Loucy (cell line): Measurements from ENCODE around the gene NEUROD2.

ENCODE experiments used
- H2AFZ ChIP-seq: fragments of 200-600 bp; sonication (generic); 2 replicates; pipeline ENCODE4 v1.6.0; 2016; ENCODE audit warnings: antibody characterized with exemption, mild to moderate bottlenecking, low read length, moderate library complexity
- H3F3A ChIP-seq: fragments of 200-600 bp; 2 replicates; pipeline ENCODE4 v1.6.0; 2016; ENCODE audit warnings: antibody characterized with exemption, low read depth, mild to moderate bottlenecking
- H3K27me3 ChIP-seq: fragments of 200-600 bp; sonication (generic); 2 replicates; pipeline ENCODE4 v1.6.1; 2014; ENCODE audit warnings: low read length, mild to moderate bottlenecking; ENCODE audit not compliant: insufficient read depth, poor library complexity, severe bottlenecking
- H3K36me3 ChIP-seq: fragments of 200-600 bp; sonication (generic); 2 replicates; pipeline ENCODE4 v1.6.1; 2016; ENCODE audit warnings: low read length; ENCODE audit not compliant: insufficient read depth
- H3K4me1 ChIP-seq: fragments of 200-600 bp; sonication (generic); 2 replicates; pipeline ENCODE4 v1.5.1; 2014; ENCODE audit warnings: low read length, mild to moderate bottlenecking; ENCODE audit not compliant: insufficient read depth, poor library complexity, severe bottlenecking
- H3K4me2 ChIP-seq: fragments of 200-600 bp; sonication (generic); 2 replicates; pipeline ENCODE4 v1.6.0; 2014; ENCODE audit warnings: antibody characterized with exemption, low read length, low read depth, mild to moderate bottlenecking; ENCODE audit not compliant: poor library complexity, severe bottlenecking
- H3K4me3 ChIP-seq: fragments of 200-600 bp; sonication (generic); 2 replicates; pipeline ENCODE4 v1.5.1; 2014; ENCODE audit warnings: low read length, mild to moderate bottlenecking, mixed read lengths; ENCODE audit not compliant: poor library complexity, severe bottlenecking
- H3K79me2 ChIP-seq: fragments of 200-600 bp; sonication (generic); 2 replicates; pipeline ENCODE4 v1.6.1; 2014; ENCODE audit warnings: low read length; ENCODE audit not compliant: insufficient read depth
- H3K9ac ChIP-seq: fragments of 200-600 bp; sonication (generic); 2 replicates; pipeline ENCODE4 v1.6.0; 2014; ENCODE audit warnings: mild to moderate bottlenecking, low read depth, low read length, moderate library complexity; ENCODE audit not compliant: poor library complexity, severe bottlenecking
- H3K9me2 ChIP-seq: fragments of 200-600 bp; sonication (generic); replicated peaks from 2 replicates; pipeline ENCODE4 v1.6.1; 2016; ENCODE audit warnings: low read depth, low read length, mixed read lengths
- H3K9me3 ChIP-seq: fragments of 200-600 bp; sonication (generic); 2 replicates; pipeline ENCODE4 v1.6.1; 2014; ENCODE audit warnings: mild to moderate bottlenecking, antibody characterized with exemption, low read length, low read depth; ENCODE audit not compliant: insufficient read depth
- H4K20me1 ChIP-seq: fragments of 200-600 bp; sonication (generic); 2 replicates; pipeline ENCODE4 v1.6.0; 2014; ENCODE audit warnings: antibody characterized with exemption, low read length, mild to moderate bottlenecking; ENCODE audit not compliant: insufficient read depth, poor library complexity, severe bottlenecking
- EZH2phosphoT487 ChIP-seq: fragments of 200-600 bp; IDR thresholded peaks from 2 replicates; pipeline ENCODE4 v1.6.1; 2018; ENCODE audit warnings: antibody characterized with exemption, mild to moderate bottlenecking, moderate library complexity, borderline replicate concordance
- TF ChIP-seq, protein P1 (sequence below): fragments of 200-600 bp; sonication (generic); conservative IDR thresholded peaks from 2 replicates; pipeline ENCODE4 v1.5.1; 2014; ENCODE audit warnings: mild to moderate bottlenecking, antibody characterized with exemption, low read length

The NEUROD2 gene

DNA sequence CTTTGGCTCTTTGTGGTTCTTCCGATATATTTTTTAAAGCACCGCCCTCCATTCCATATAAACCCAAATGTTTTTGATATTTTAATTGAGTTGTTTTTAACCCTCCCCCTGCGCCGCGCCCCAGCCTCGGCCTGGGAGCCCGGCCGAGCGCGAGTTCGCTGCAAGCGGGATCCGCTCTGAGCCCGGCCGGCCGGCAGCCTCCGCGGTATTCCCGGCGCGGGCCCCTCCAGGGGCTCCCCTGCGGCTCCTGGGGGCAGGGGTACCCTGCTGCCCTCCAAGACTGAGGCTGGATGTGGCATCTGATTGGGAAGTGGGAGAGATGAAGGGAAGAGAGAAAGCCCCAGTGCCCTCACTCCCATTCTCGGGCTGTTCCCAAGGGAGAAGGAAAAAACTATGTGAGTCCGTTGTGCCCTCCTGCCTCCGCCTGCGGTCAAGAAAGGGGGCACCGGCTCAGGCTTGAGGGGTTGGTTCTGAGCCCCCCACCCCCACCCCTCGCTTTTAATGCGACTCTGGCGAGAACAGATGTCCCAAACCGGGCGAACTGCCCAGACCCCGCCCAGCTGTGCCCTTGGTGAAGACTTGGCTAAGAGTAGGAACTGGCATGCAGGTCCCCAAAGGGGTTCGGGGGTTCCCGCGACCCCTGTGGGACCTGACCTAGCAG lies 8.6 kb downstream of the NEUROD2 start:
- no peak overlapping the region for H3K9ac ChIP-seq
- TF ChIP-seq, protein P1, sequence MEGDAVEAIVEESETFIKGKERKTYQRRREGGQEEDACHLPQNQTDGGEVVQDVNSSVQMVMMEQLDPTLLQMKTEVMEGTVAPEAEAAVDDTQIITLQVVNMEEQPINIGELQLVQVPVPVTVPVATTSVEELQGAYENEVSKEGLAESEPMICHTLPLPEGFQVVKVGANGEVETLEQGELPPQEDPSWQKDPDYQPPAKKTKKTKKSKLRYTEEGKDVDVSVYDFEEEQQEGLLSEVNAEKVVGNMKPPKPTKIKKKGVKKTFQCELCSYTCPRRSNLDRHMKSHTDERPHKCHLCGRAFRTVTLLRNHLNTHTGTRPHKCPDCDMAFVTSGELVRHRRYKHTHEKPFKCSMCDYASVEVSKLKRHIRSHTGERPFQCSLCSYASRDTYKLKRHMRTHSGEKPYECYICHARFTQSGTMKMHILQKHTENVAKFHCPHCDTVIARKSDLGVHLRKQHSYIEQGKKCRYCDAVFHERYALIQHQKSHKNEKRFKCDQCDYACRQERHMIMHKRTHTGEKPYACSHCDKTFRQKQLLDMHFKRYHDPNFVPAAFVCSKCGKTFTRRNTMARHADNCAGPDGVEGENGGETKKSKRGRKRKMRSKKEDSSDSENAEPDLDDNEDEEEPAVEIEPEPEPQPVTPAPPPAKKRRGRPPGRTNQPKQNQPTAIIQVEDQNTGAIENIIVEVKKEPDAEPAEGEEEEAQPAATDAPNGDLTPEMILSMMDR = no peak
- TF ChIP-seq EZH2phosphoT487 = no peak
- H4K20me1 ChIP-seq = no peaks in the 10 kb centered on the region
- no peaks in the 10 kb centered on the region for H3F3A ChIP-seq
- no peak overlapping the region for H3K4me3 ChIP-seq
- H3K9me2 ChIP-seq = no peaks in the 10 kb centered on the region
- no peak overlapping the region for H2AFZ ChIP-seq
- H3K9me3 ChIP-seq = no peaks in the 10 kb centered on the region
- no peaks in the 10 kb centered on the region for H3K79me2 ChIP-seq
- peaks cover 30% of the 10 kb centered on the region for H3K27me3 ChIP-seq
- H3K4me2 ChIP-seq = no peak overlapping the region
- H3K4me1 ChIP-seq = no peaks in the 10 kb centered on the region
- H3K36me3 ChIP-seq = no peaks in the 10 kb centered on the region

DNA sequence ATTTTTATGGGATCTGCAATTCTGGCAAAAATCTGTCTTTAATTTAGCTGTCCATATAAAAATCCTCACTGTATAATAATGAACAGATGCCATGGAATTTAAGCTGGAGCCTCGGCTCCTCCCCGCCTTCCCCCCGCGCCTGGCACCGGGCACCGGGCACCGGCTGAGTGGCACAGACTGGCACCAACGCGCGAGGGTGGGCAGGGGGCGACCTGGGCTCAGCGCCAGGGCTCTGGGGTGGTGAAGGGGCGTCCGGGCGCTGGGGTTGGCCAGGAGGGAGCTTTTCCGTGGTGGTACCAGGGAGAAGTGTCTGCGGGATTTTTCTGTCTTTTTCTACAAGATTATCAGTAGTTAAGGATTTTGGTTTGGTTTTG lies 9.1 kb downstream of the NEUROD2 start:
- Histone ChIP-seq H3K9me2 (no peaks in the 10 kb centered on the region), H3K9me3 (no peaks in the 10 kb centered on the region), H2AFZ (no peak overlapping the region), H4K20me1 (no peaks in the 10 kb centered on the region), H3K9ac (no peak overlapping the region), H3K36me3 (no peaks in the 10 kb centered on the region), H3F3A (no peaks in the 10 kb centered on the region), H3K4me2 (no peak overlapping the region), H3K27me3 (peaks cover 30% of the 10 kb centered on the region), H3K4me3 (no peak overlapping the region), H3K4me1 (no peaks in the 10 kb centered on the region), H3K79me2 (no peaks in the 10 kb centered on the region)
- TF ChIP-seq, protein P1 = no peak
- no peak for TF ChIP-seq EZH2phosphoT487

DNA sequence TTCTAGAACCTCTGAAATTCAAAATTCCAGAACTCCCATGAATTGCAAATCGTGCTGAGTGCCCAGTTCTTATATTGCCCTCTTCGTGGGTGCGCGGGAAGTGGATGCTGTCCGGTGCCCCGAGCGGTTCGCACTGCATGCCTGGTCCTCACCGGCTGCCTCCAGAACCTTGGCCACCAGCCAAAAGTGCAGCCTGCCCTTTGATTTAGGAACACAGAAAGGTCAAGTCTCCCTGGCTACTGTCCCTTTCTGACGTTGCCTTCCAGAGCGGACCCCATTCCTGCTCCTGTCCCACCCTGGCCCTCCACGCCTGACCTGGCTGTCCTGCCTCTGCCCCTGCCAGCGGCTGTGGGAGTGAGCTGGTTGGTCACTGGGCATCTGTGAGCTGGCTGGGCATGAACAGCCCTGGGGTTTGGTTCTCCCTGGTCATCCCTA lies 9.7 kb downstream of the NEUROD2 start:
- TF ChIP-seq, protein P1 = no peak
- no peak for TF ChIP-seq EZH2phosphoT487
- no peaks in the 10 kb centered on the region for H3K79me2 ChIP-seq
- no peak overlapping the region for H3K4me3 ChIP-seq
- H3K9ac ChIP-seq = no peak overlapping the region
- no peaks in the 10 kb centered on the region for H3K36me3 ChIP-seq
- H3K4me1 ChIP-seq = no peaks in the 10 kb centered on the region
- no peaks in the 10 kb centered on the region for H3F3A ChIP-seq
- peaks cover 30% of the 10 kb centered on the region for H3K27me3 ChIP-seq
- H3K9me2 ChIP-seq = no peaks in the 10 kb centered on the region
- no peaks in the 10 kb centered on the region for H4K20me1 ChIP-seq
- no peaks in the 10 kb centered on the region for H3K9me3 ChIP-seq
- no peak overlapping the region for H2AFZ ChIP-seq
- H3K4me2 ChIP-seq = no peak overlapping the region
